Colonic mucosa (tissue), 4 donors: ENCODE data around the gene APBB2. TPM values are rescaled to one million over a fixed set of nuclear protein-coding genes. Genes with fewer than 3 reads are reported as not detected.

ENCODE experiments used
- DNase-seq: peaks from one replicate; pipeline ENCODE4 v3.0.0-alpha.2; 2020
- H3K27ac ChIP-seq: fragments of 200-600 bp; one replicate; pipeline ENCODE4 v1.8.0; 2021
- H3K27me3 ChIP-seq: fragments of 200-600 bp; one replicate; pipeline ENCODE4 v1.8.0; 2021
- H3K36me3 ChIP-seq: fragments of 200-600 bp; one replicate; pipeline ENCODE4 v1.8.0; 2021
- H3K4me1 ChIP-seq: fragments of 200-600 bp; one replicate; pipeline ENCODE4 v1.8.0; 2021; ENCODE audit warnings: mild to moderate bottlenecking
- H3K4me3 ChIP-seq: fragments of 200-600 bp; one replicate; pipeline ENCODE4 v1.8.0; 2021
- H3K9ac ChIP-seq, 2 donors: one replicate each; pipeline ENCODE4 v1.7.0; 2013; ENCODE audit warnings: control low read depth in 2 of 2, low read depth in 2 of 2, low read length in 2 of 2
- H3K9me3 ChIP-seq: fragments of 200-600 bp; one replicate; pipeline ENCODE4 v1.8.0; 2021
- intact Hi-C: fragments of 100-400 bp; cut with DNase I; formaldehyde crosslinking; loops from one replicate; pipeline ENCODE4 v1.14.1; 2022
- total RNA-seq, 2 donors: library from RNA; stranded (reverse); fragmentation: NEBNext Ultra II Directional in 1 of 2; extraction: Animal tissue kit (Norgen Biotek cat#: 25700) in 1 of 2; gene quantifications; one replicate each; pipeline ENCODE4 v1.2.1, GENCODE V29; 2021
- TF ChIP-seq, protein P1 (sequence below): fragments of 200-600 bp; IDR thresholded peaks from one replicate; pipeline ENCODE4 v1.8.0; 2022; ENCODE audit warnings: antibody characterized with exemption, mild to moderate bottlenecking
- donor health status: healthy.
- donor health status: DM: no; HTN: no; CAD: no.
- donor health status: DM: no; HTN: no; CAD: no.

The APBB2 gene
- total RNA-seq, 2 donors from 2014 or later = 22.8 to 27.5 TPM

DNA sequence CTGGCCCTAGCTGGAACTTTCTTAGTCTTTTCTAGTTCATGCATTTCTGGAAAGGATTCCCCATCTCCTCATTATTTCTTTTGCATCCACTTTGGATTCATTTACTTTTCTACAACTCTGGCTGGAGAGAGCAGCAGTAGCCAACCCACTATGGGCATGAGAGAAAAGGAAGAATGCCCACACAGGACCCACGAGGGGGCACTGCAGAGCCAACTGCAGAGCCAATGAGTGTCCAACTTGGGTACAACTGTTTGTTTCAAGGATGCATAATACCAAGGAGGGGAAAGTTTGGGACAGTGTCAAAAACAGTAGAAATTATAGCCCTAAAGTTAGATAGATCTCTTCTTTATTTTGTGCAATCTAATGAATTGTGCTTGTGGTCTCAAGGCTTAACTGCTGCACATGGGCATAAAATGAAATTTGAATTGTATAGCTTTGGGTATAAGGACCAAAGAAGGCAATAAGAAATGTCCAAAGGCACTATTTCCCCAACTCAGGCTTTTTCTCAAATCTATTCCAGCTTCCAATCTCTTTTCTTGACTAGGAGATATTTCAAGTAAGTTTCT, 233.9 kb downstream of the APBB2 start:
- no peak overlapping the region for H3K9ac ChIP-seq
- TF ChIP-seq, protein P1, sequence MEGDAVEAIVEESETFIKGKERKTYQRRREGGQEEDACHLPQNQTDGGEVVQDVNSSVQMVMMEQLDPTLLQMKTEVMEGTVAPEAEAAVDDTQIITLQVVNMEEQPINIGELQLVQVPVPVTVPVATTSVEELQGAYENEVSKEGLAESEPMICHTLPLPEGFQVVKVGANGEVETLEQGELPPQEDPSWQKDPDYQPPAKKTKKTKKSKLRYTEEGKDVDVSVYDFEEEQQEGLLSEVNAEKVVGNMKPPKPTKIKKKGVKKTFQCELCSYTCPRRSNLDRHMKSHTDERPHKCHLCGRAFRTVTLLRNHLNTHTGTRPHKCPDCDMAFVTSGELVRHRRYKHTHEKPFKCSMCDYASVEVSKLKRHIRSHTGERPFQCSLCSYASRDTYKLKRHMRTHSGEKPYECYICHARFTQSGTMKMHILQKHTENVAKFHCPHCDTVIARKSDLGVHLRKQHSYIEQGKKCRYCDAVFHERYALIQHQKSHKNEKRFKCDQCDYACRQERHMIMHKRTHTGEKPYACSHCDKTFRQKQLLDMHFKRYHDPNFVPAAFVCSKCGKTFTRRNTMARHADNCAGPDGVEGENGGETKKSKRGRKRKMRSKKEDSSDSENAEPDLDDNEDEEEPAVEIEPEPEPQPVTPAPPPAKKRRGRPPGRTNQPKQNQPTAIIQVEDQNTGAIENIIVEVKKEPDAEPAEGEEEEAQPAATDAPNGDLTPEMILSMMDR = peak; percentile 29
- H3K36me3 ChIP-seq = no peaks in the 10 kb centered on the region
- DNase-seq = no peak
- no peaks in the 10 kb centered on the region for H3K27me3 ChIP-seq
- H3K4me3 ChIP-seq = no peak overlapping the region
- H3K27ac ChIP-seq = no peak overlapping the region
- no peaks in the 10 kb centered on the region for H3K9me3 ChIP-seq
- intact Hi-C loops = no loop called here
- no peaks in the 10 kb centered on the region for H3K4me1 ChIP-seq

DNA sequence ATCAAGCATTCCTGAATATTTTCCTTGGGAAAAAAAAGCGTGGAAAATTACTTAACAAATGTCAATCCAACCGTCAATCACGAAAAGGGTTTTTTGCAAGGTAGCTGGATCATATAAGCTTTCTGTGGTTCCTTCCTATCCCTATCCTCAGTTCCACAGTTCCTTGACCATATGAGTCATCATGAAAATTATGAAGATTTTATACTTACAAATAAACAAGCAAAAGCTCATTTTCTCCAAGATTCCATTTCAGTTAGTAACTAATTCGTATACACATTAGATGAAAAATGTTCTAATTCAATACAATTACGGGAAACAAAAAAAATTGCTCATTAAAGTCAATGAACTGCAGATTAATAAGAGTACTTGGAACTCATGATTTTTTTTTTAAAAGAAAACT, 235.8 kb downstream of the APBB2 start:
- TF ChIP-seq, protein P1 = no peak
- no peak overlapping the region for H3K9ac ChIP-seq
- H3K27ac ChIP-seq = no peak overlapping the region
- intact Hi-C loops = loop anchor here (5.0 kb wide), 1 partner anchor 234 kb away; the partner anchor contains the start of gene APBB2
- H3K4me1 ChIP-seq = no peaks in the 10 kb centered on the region
- H3K4me3 ChIP-seq = no peak overlapping the region
- no peaks in the 10 kb centered on the region for H3K9me3 ChIP-seq
- H3K36me3 ChIP-seq = no peaks in the 10 kb centered on the region
- no peak for DNase-seq
- H3K27me3 ChIP-seq = no peaks in the 10 kb centered on the region

DNA sequence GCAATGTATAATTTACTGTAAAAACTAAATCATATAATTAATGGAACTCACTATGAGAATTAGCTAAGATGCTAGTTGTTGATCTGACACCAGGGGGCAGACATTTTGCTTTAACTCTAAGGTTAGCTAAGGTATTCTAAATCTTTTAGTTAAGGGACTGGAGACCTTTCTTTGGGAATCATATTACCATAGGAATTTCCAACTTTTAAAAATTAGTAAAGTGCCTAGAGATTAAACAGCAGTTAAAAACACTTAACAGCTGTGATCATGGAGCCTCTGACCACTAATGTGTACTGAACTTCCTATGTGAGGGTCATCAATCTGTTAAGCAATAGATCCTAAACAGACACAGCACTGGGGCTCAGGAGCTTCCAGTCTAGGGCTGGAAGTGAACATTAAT, 238.0 kb downstream of the APBB2 start:
- TF ChIP-seq, protein P1 = peak; percentile 67
- H3K9ac ChIP-seq = no peak overlapping the region
- H3K27me3 ChIP-seq = no peaks in the 10 kb centered on the region
- peak; percentile 58 for DNase-seq
- no peak overlapping the region for H3K4me3 ChIP-seq
- H3K9me3 ChIP-seq = no peaks in the 10 kb centered on the region
- intact Hi-C loops = loop anchor here (5.0 kb wide), 1 partner anchor 236 kb away; the partner anchor contains the start of gene APBB2
- H3K4me1 ChIP-seq = no peaks in the 10 kb centered on the region
- no peaks in the 10 kb centered on the region for H3K36me3 ChIP-seq
- no peak overlapping the region for H3K27ac ChIP-seq

DNA sequence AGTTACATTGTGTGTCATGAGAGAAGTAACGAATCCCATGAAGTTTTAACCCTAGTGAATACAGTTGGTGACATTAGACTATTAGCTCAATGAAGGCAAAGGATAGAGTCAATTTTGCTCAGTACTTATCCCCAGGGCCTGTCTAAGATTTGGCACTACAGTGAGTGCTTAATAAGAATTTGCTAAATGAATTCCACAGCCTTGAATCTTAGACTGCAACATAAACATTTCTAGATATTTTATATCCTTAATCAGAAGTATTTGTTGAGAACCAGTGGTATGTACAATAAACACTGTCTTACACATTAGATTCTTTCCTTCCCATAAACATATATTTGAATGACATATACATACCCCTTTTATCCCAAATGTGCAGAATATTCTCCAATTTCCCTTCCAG, 241.6 kb downstream of the APBB2 start:
- H3K4me3 ChIP-seq = no peak overlapping the region
- DNase-seq = no peak
- no peaks in the 10 kb centered on the region for H3K36me3 ChIP-seq
- no peaks in the 10 kb centered on the region for H3K4me1 ChIP-seq
- intact Hi-C loops = no loop called here
- H3K27ac ChIP-seq = no peak overlapping the region
- H3K9ac ChIP-seq = no peak overlapping the region
- no peaks in the 10 kb centered on the region for H3K9me3 ChIP-seq
- TF ChIP-seq, protein P1 = no peak
- no peaks in the 10 kb centered on the region for H3K27me3 ChIP-seq

DNA sequence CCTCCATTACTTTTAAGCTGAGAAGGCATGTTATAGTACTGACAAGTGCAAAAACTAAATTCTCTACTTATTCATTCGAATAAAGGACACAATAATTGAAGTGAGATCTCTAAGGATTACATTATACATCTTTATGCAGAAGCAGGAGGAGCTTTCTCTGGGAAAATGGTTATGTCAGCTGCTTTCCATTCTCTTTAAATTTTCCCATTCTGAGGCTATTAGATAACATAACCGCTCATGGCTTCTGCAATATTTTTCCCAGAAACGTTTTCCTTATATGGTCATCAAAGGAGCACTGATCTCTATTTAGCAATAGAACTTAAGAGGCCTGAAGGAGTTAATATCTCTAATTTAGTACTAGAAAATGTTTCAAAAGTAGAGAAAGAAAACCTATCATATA, 243.0 kb downstream of the APBB2 start:
- TF ChIP-seq, protein P1 = no peak
- Histone ChIP-seq H3K36me3 (no peaks in the 10 kb centered on the region), H3K4me3 (no peak overlapping the region), H3K4me1 (no peaks in the 10 kb centered on the region), H3K27me3 (no peaks in the 10 kb centered on the region), H3K9me3 (no peaks in the 10 kb centered on the region), H3K9ac (no peak overlapping the region), H3K27ac (no peak overlapping the region)
- intact Hi-C loops = no loop called here
- DNase-seq = no peak
